Rectal smooth muscle tissue (tissue), 1 donor: Measurements from ENCODE around the gene TESMIN.

Experiments used
- H3K27ac ChIP-seq: one replicate; pipeline ENCODE4 v1.7.0; 2013; ENCODE audit warnings: low read depth, low read length, inconsistent platforms
- H3K27me3 ChIP-seq: one replicate; pipeline ENCODE4 v1.7.0; 2013; ENCODE audit warnings: low read length; ENCODE audit not compliant: control insufficient read depth, insufficient read depth
- H3K36me3 ChIP-seq: one replicate; pipeline ENCODE4 v1.7.0; 2013; ENCODE audit warnings: low read length; ENCODE audit not compliant: control insufficient read depth, insufficient read depth
- H3K4me1 ChIP-seq: one replicate; pipeline ENCODE4 v1.7.0; 2013; ENCODE audit warnings: low read length; ENCODE audit not compliant: control insufficient read depth, insufficient read depth
- H3K4me3 ChIP-seq: one replicate; pipeline ENCODE4 v1.7.0; 2013; ENCODE audit warnings: low read length
- H3K9ac ChIP-seq: one replicate; pipeline ENCODE4 v1.7.0; 2013; ENCODE audit warnings: low read length

TESMIN gene

DNA sequence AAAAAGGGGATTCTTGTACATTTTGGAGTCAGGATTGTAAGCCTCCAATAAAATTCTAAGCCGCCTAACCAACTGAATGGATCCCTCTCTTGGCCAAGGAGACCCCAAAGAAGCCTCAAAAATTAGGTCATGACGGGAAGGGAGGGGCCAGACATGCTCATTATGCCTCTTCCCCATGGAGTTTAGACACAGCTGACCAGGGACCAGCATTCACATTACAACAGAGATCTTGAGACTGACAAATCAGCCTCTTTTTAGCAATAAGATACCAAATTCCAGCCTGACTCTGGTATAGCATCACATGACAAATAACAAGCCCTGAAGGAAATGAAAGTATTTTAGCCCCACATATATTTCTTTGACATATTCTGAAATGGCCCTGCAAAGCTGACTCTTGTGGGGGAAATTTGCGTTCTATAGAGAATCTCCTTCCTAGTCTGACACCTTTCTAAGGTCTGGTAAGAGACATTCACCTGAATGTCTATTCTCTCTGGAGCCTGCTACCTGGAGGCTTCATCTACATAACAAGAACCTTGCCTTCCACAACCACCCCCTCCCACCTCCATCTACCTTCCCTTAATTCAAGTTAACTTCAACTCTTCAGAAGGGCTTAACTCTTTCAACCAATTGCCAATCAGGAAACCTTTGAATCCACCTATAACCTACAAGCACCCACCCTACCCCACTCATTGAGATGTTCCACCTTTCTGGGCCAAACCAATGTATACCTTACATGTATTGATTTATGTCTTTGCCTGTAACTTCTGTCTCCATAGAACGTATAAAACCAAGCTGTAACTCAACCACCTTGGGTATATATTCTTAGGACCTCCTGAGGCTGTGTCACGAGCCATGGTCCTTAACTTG is 56.7 kb downstream of the TESMIN start:
- Histone ChIP-seq H3K36me3 (no peaks in the 10 kb centered on the region), H3K4me1 (no peaks in the 10 kb centered on the region), H3K27ac (no peak overlapping the region), H3K27me3 (peaks cover 2% of the 10 kb centered on the region), H3K9ac (no peak overlapping the region), H3K4me3 (no peak overlapping the region)

GRCh38 chr11:68693484-68693882 is 57.8 kb downstream of the TESMIN start:
- Histone ChIP-seq H3K4me1 (no peaks in the 10 kb centered on the region), H3K4me3 (no peak overlapping the region), H3K9ac (no peak overlapping the region), H3K27me3 (peaks cover 2% of the 10 kb centered on the region), H3K27ac (no peak overlapping the region), H3K36me3 (no peaks in the 10 kb centered on the region)

DNA sequence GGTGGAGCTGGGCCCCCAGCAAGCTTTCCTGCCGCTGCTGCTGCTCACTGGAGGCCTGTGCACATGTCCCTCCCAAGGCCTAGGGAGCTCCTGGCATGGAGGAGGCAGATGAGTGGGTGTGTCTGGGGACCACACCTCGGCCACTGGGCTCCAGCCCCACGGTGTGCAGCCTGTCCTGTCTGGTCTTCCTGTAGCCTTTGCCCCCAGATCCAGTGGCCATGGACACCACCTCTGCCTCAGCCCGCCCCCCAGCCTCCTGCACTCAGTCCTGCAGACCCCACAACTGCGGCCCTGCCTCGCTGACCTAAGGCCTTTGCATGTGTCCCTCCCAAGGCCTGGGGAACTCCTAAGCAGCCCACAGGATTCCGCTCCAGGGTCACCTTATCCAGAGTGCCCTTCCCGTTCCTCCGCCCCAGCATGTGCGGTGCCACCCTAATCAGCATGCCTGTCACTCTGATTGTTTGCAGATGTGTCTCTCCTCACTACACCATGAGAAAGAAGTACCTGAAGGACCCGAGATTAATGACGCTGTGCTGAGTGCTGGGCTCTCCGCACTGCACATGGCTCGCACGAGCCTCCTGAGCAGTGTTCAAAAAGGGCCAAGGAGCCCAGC is 58.3 kb downstream of the TESMIN start:
- Histone ChIP-seq H3K9ac (no peak overlapping the region), H3K27ac (no peak overlapping the region), H3K4me1 (no peaks in the 10 kb centered on the region), H3K4me3 (no peak overlapping the region), H3K36me3 (no peaks in the 10 kb centered on the region), H3K27me3 (peaks cover 2% of the 10 kb centered on the region)

DNA sequence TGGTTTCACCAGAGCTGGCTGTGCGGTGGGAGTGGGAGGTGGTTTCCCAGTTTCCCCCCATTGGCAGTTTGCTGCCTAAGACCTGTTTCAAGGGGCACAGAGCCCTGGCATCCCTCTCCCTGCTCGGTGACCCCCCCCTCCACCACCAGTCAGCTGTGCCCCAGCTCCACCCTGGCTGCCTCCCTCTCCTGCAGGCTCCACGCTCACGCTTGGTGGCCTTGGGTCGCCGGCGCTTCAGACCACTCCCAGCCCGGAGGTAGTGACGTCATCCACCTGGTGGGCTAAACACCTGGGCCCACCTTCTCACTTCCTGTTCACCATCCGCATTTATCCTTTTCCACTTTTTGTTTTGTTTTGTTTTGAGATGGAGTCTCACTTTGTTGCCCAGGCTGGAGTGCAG is 59.2 kb downstream of the TESMIN start:
- Histone ChIP-seq H3K4me1 (no peaks in the 10 kb centered on the region), H3K27ac (no peak overlapping the region)

DNA sequence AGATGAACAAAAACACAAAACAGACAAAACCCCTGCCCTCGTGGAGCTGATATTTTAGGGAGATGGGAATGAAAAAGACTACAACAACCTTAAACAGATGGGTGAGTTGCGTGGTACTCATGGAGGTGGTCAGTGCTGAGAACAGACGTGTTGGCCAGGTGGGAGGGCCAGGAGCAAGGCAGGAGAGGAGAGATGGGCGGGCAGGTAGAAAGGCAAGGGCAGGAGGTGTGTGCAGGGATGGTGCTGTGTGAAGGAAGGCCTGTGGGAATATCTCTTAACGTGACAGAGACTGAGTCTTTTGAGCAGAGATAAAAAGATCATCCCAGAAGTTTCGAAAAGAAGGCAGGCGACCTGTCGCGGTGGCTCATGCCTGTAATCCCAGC is 59.9 kb downstream of the TESMIN start:
- Histone ChIP-seq H3K4me3 (no peak overlapping the region), H3K4me1 (no peaks in the 10 kb centered on the region), H3K27me3 (peaks cover 3% of the 10 kb centered on the region), H3K27ac (no peak overlapping the region), H3K9ac (no peak overlapping the region), H3K36me3 (no peaks in the 10 kb centered on the region)

More for the DNA sequence above, 59.2 kb downstream of the TESMIN start:
- peaks cover 2% of the 10 kb centered on the region for H3K27me3 ChIP-seq
- no peak overlapping the region for H3K4me3 ChIP-seq
- H3K36me3 ChIP-seq: no peaks in the 10 kb centered on the region
- H3K9ac ChIP-seq: no peak overlapping the region

- Histone ChIP-seq H3K36me3 (no peaks in the 10 kb centered on the region), H3K9ac (no peak overlapping the region), H3K27ac (no peak overlapping the region), H3K27me3 (peaks cover 8% of the 10 kb centered on the region), H3K4me1 (no peaks in the 10 kb centered on the region), H3K4me3 (no peak overlapping the region)
Measured at GRCh38 chr11:68690671-68691401, 60.5 kb downstream of the TESMIN start.

GRCh38 chr11:68689737-68690625 is 61.3 kb downstream of the TESMIN start:
- Histone ChIP-seq H3K9ac (no peak overlapping the region), H3K4me3 (no peak overlapping the region), H3K27ac (no peak overlapping the region), H3K27me3 (peaks cover 14% of the 10 kb centered on the region), H3K36me3 (no peaks in the 10 kb centered on the region), H3K4me1 (no peaks in the 10 kb centered on the region)

- no peak overlapping the region for H3K9ac ChIP-seq
- H3K27ac ChIP-seq: no peak overlapping the region
- no peaks in the 10 kb centered on the region for H3K4me1 ChIP-seq
- no peaks in the 10 kb centered on the region for H3K36me3 ChIP-seq
- H3K4me3 ChIP-seq: no peak overlapping the region
- H3K27me3 ChIP-seq: peaks cover 17% of the 10 kb centered on the region
Measured at GRCh38 chr11:68688881-68689280, 62.4 kb downstream of the TESMIN start.

- no peak overlapping the region for H3K9ac ChIP-seq
- H3K4me3 ChIP-seq: no peak overlapping the region
- peaks cover 23% of the 10 kb centered on the region for H3K27me3 ChIP-seq
- no peaks in the 10 kb centered on the region for H3K36me3 ChIP-seq
- no peaks in the 10 kb centered on the region for H3K4me1 ChIP-seq
- H3K27ac ChIP-seq: no peak overlapping the region
Measured at GRCh38 chr11:68687986-68688385, 63.3 kb downstream of the TESMIN start.

DNA sequence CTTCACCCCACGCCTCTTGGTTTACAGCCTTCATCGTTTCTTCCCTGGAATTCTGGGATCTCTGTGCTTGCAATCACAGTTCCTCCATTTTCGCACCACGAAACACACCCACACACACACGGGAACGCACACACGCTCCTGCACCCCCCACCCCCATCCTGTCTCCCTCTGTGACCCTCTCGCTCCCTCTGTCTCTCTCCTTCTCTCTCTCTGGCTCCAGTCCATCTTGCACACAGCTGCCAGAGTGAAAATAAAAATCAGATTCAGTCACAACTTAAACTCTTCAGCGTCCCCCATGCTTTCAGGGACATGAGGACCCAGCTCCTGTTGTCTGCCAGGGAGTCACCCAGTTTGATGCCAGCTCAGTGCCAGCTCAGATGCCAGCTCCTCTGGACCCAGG is 64.0 kb downstream of the TESMIN start:
- no peak overlapping the region for H3K9ac ChIP-seq
- no peak overlapping the region for H3K4me3 ChIP-seq
- H3K4me1 ChIP-seq: no peaks in the 10 kb centered on the region
- H3K27ac ChIP-seq: no peak overlapping the region
- no peaks in the 10 kb centered on the region for H3K36me3 ChIP-seq
- peaks cover 20% of the 10 kb centered on the region for H3K27me3 ChIP-seq

DNA sequence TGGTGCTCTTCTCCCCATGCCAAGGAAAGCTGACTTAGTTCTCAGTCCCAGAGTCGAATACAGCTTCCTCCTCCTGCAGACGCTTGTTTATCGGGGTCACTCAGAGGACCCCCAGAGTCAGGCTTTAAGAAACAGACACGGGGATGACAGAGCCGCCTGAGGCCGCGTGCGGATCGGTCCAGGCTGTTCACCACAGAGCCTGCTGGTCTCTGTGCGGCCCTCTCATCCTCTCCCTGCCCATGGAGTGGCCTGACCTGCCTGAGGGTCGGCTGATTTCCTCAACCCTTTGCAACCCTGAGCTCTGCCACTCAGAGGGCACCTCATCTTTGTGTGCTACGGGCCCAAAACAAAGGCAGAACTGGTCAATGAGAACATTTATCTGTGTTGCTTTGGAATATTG is 64.8 kb downstream of the TESMIN start:
- Histone ChIP-seq H3K9ac (no peak overlapping the region), H3K4me1 (no peaks in the 10 kb centered on the region), H3K27ac (no peak overlapping the region), H3K27me3 (peaks cover 20% of the 10 kb centered on the region), H3K36me3 (no peaks in the 10 kb centered on the region), H3K4me3 (no peak overlapping the region)
